ENCODE results near the gene CELSR1.

DNA sequence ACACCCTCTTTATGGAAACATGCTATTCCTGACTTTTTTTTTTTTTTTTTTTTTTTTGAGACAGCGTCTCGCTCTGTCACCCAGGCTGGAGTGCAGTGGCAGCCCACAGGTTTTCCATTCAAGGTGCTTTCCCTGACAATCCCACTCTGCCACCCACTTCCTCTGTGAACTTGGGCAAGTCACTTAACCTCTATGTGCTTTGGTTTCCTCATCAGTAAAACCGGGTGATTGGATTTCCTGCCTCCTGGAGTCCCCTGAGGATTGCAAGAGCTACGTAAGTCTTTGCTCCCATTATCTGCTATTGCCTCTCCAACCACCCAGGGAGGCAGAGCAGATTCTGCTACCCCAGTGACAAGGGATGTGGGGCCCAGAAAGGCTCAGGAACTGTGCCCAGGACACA, 54.1 kb downstream of the CELSR1 start:
- TF ChIP-seq, protein P1, sequence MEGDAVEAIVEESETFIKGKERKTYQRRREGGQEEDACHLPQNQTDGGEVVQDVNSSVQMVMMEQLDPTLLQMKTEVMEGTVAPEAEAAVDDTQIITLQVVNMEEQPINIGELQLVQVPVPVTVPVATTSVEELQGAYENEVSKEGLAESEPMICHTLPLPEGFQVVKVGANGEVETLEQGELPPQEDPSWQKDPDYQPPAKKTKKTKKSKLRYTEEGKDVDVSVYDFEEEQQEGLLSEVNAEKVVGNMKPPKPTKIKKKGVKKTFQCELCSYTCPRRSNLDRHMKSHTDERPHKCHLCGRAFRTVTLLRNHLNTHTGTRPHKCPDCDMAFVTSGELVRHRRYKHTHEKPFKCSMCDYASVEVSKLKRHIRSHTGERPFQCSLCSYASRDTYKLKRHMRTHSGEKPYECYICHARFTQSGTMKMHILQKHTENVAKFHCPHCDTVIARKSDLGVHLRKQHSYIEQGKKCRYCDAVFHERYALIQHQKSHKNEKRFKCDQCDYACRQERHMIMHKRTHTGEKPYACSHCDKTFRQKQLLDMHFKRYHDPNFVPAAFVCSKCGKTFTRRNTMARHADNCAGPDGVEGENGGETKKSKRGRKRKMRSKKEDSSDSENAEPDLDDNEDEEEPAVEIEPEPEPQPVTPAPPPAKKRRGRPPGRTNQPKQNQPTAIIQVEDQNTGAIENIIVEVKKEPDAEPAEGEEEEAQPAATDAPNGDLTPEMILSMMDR (IDR thresholded peaks at IDR 0.05) = no peak
- TF ChIP-seq POLR2A (IDR thresholded peaks at IDR 0.05) = no peak

Measured in lower leg skin (tissue), 3 donors.